Adrenal gland (tissue), 12 donors: Measurements from ENCODE around the gene GRB10. TPM values are rescaled to one million over a fixed set of nuclear protein-coding genes. Genes with fewer than 3 reads are reported as not detected.

Source experiments
- DNase-seq, 7 donors: peaks; one replicate each; pipeline ENCODE4 v3.0.0-alpha.2; 2019 to 2020
- H3K27ac ChIP-seq, 5 donors: fragments of 200-600 bp; sonication (generic) in 4 of 5; 1 replicate in 3 of 5; 2 replicates in 2 of 5; pipeline versions ENCODE4 v1.5.1 to v1.8.0; 2016 to 2020; ENCODE audit warnings: mild to moderate bottlenecking in 1 of 5
- H3K27me3 ChIP-seq: fragments of 200-600 bp; 2 replicates; pipeline ENCODE4 v1.8.0; 2021
- H3K36me3 ChIP-seq, 2 donors: fragments of 200-600 bp; replicated peaks in 1 of 2; 1 replicate in 1 of 2; 2 replicates in 1 of 2; pipeline versions ENCODE4 v1.5.1 to v1.8.0; 2018 to 2022
- H3K4me1 ChIP-seq, 2 donors: fragments of 200-600 bp; replicated peaks in 1 of 2; 1 replicate in 1 of 2; 2 replicates in 1 of 2; pipeline versions ENCODE4 v1.5.1 to v1.8.0; 2018 to 2021
- H3K4me3 ChIP-seq, 4 donors: fragments of 200-600 bp; sonication (generic) in 3 of 4; one replicate each; pipeline ENCODE4 v1.5.1; 2016 to 2018
- H3K9me3 ChIP-seq, 3 donors: fragments of 200-600 bp; sonication (generic) in 1 of 3; replicated peaks in 1 of 3; 1 replicate in 2 of 3; 2 replicates in 1 of 3; pipeline versions ENCODE4 v1.5.1 to v1.8.0; 2016 to 2021
- POLR2A ChIP-seq, 2 donors: fragments of 450-650 bp; IDR thresholded peaks; one replicate each; pipeline ENCODE4 v1.6.1; 2017; ENCODE audit warnings: antibody characterized with exemption in 2 of 2, mild to moderate bottlenecking in 2 of 2, moderate library complexity in 1 of 2
- WGBS, 4 donors: extraction: QIAGEN DNeasy Blood & Tissue Kit in 2 of 4; methylation state at CpG; one replicate each; pipeline versions ENCODE4 v1.1.5 to v1.1.7; 2013 to 2017; 5-methylcytosine and 5-hydroxymethylcytosine counted together
- intact Hi-C, 2 donors: fragments of 100-400 bp; cut with DNase I; formaldehyde crosslinking; loops; one replicate each; pipeline versions ENCODE4 v1.14.1 to v1.15.0; 2022 to 2023
- polyA plus RNA-seq, 3 donors: library from polyadenylated mRNA; stranded (reverse); fragments of 200-250 nt in 2 of 3; fragments of 350-450 nt in 1 of 3; fragmentation: Illumina TruSeq in 1 of 3; extraction: RNeasy Lipid Tissue Mini Kit (QIAGEN cat#74804) in 1 of 3; gene quantifications; one replicate each; pipeline ENCODE4 v1.2.3, GENCODE V29; 2013 to 2014
- total RNA-seq, 9 donors: library from RNA; depleted of rRNA in 4 of 9; stranded (reverse); fragments of >200 nt in 4 of 9; fragments of 120-200 nt in 1 of 9; fragmentation: NEBNext Ultra II Directional in 1 of 9; extraction: Animal tissue kit (Norgen Biotek cat#: 25700) in 1 of 9; gene quantifications; one replicate each; pipeline versions ENCODE4 v1.1.0 to v1.2.4, GENCODE V29; 2013 to 2023
- TF ChIP-seq, protein P1 (sequence below), 6 experiments: fragments of 450-650 bp in 4 of 6; fragments of 200-600 bp in 2 of 6; sonication (generic) in 1 of 6; IDR thresholded peaks; 1 replicate in 5 of 6; 2 replicates in 1 of 6; pipeline versions ENCODE4 v1.5.1 to v1.8.0; 2016 to 2021; ENCODE audit warnings: antibody characterized with exemption in 6 of 6, mild to moderate bottlenecking in 2 of 6, moderate library complexity in 1 of 6
- donor health status: healthy with polysubstance abuse.
- donor health status: Bipolar disorder and iron deficiency.
- donor health status: DM: yes; HTN: yes; CAD: no.
- donor health status: DM: no; HTN: no; CAD: no.
- donor health status: DM: no; HTN: no; CAD: no.
- donor health status: DM: yes; HTN: yes; CAD: no.

GRB10 gene
- total and polyA plus RNA-seq, 12 donors = 33.5 to 158 (median 67.3) TPM

DNA sequence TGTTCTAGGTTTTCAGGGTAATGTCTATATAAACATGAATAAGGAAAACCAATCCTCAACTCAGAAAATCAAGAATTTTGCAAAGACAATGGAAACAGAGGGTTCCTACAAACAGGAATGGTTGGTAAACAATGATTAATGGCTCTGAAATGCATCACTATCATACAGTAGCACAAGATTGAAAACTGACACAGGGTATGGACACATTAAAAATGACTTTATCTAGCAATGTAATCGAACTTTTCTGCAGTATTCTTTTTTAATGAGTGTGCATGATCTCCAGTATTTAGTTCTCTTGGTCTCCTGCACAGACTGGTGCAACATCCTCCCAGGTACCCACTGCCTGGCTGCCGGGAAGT lies 15.9 kb downstream of the GRB10 start:
- Histone ChIP-seq H3K27ac (no peak overlapping the region), H3K9me3 (no peaks in the 10 kb centered on the region), H3K4me1 (peaks cover 0 to 8% of the 10 kb centered on the region in 2 donors), H3K27me3 (no peaks in the 10 kb centered on the region), H3K36me3 (no peaks in the 10 kb centered on the region), H3K4me3 (no peak overlapping the region)
- DNase-seq = no peak
- intact Hi-C loops = no loop called here
- WGBS, 4 donors = 22 to 68% (median 49%) methylated on average over 1 to 2 of the region's 2 CpGs
- TF ChIP-seq, protein P1, sequence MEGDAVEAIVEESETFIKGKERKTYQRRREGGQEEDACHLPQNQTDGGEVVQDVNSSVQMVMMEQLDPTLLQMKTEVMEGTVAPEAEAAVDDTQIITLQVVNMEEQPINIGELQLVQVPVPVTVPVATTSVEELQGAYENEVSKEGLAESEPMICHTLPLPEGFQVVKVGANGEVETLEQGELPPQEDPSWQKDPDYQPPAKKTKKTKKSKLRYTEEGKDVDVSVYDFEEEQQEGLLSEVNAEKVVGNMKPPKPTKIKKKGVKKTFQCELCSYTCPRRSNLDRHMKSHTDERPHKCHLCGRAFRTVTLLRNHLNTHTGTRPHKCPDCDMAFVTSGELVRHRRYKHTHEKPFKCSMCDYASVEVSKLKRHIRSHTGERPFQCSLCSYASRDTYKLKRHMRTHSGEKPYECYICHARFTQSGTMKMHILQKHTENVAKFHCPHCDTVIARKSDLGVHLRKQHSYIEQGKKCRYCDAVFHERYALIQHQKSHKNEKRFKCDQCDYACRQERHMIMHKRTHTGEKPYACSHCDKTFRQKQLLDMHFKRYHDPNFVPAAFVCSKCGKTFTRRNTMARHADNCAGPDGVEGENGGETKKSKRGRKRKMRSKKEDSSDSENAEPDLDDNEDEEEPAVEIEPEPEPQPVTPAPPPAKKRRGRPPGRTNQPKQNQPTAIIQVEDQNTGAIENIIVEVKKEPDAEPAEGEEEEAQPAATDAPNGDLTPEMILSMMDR (IDR thresholded peaks at IDR 0.05) = no peak
- no peak for TF ChIP-seq POLR2A (IDR thresholded peaks at IDR 0.05)

DNA sequence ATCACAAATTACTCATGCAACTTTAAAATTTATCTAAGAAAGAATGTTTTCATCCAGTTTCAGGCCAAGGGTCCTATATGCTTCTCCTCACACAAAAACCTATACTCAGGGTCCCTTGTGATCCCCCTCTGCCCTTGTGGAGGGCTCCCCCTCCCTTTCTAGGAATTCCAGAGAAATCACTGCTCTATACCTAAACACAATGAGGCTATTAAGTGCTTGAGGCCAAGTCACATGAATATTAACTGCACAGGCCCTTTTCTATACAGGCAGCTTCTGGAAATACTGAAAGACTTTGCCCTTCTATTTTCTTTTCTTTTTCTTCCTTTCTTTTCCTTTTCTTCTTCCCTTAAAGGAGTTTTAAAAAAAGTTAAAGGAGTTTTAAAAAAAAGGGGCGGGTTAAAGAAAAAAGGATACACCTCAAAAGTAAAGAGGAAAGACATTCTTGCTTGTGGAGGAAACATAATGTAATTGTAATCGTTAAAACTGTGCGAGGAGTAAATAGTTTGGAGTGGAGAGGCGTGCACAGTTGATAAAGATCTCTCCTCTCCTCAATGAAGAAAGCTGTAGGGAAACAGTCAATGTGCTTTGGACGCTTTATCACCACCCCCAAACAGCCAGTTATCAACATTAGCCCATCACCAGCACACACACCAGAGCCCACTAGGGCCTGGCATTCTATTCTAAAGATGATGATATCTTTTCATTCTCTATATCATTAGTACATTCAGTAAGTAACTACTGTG lies 16.4 kb downstream of the GRB10 start:
- Histone ChIP-seq H3K4me1 (peaks cover 0 to 8% of the 10 kb centered on the region in 2 donors), H3K36me3 (no peaks in the 10 kb centered on the region), H3K4me3 (no peak overlapping the region), H3K27ac (no peak overlapping the region), H3K27me3 (no peaks in the 10 kb centered on the region), H3K9me3 (no peaks in the 10 kb centered on the region)
- no peak for TF ChIP-seq POLR2A (IDR thresholded peaks at IDR 0.05)
- TF ChIP-seq, protein P1 (IDR thresholded peaks at IDR 0.05) = no peak
- WGBS, 4 donors = 68 to 81% (median 76%) methylated on average over 5 of the region's 5 CpGs
- no peak for DNase-seq
- intact Hi-C loops = no loop called here

DNA sequence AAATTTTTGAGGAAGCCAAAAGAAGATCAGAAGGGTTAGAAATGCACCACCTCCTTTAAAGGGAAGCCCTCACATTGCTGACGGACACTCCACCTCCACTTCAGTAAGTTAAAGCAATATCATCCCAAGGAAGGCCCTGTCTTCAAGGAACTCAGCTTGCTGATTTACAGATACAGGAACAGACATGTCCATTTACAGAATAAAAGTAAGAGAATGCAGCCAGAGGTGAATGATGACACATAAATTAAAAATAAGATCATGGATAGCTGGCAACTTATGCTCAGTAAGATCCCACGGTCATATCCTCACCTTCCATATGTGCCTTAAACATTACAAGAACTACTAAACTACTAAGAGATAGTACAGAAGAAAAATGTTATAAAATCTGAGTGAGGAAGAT lies 20.4 kb downstream of the GRB10 start:
- 73 to 83% (median 79%) methylated on average over 2 of the region's 2 CpGs for WGBS, 4 donors
- no peaks in the 10 kb centered on the region for H3K36me3 ChIP-seq
- no peaks in the 10 kb centered on the region for H3K4me1 ChIP-seq
- no peaks in the 10 kb centered on the region for H3K27me3 ChIP-seq
- intact Hi-C loops = no loop called here
- TF ChIP-seq, protein P1 (IDR thresholded peaks at IDR 0.05) = no peak
- no peak for TF ChIP-seq POLR2A (IDR thresholded peaks at IDR 0.05)
- no peak overlapping the region for H3K4me3 ChIP-seq
- H3K27ac ChIP-seq = no peak overlapping the region
- DNase-seq = no peak
- no peaks in the 10 kb centered on the region for H3K9me3 ChIP-seq

DNA sequence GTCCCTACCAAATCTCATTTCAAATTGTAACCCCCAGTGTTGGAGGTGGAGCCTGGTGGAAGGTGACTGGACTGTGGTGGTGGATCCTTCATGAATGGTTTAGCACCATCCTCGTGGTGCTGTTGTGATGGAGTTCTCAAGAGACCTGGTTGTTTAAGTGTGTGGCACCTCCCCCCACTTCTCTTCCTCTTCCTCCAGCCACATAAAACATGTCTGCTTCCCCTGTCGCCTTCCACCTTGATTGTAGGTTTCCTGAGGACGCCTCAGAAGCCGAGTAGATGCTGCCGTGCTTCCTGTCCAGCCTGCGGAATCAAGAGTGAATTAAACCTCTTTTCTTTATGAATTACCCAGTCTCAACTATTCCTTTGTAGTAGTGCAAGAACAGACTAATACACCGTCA lies 21.0 kb downstream of the GRB10 start:
- no peaks in the 10 kb centered on the region for H3K27me3 ChIP-seq
- H3K4me3 ChIP-seq = no peak overlapping the region
- 71 to 79% (median 75%) methylated on average over 7 of the region's 7 CpGs for WGBS, 4 donors
- no peaks in the 10 kb centered on the region for H3K9me3 ChIP-seq
- no peak overlapping the region for H3K27ac ChIP-seq
- no peaks in the 10 kb centered on the region for H3K4me1 ChIP-seq
- H3K36me3 ChIP-seq = no peaks in the 10 kb centered on the region
- no peak for DNase-seq
- intact Hi-C loops = no loop called here
- TF ChIP-seq, protein P1 (IDR thresholded peaks at IDR 0.05) = no peak
